HepG2 (cell line): ENCODE data around the gene SALL2. TPM values are rescaled to one million over a fixed set of nuclear protein-coding genes. Genes with fewer than 3 reads are reported as not detected.
A peak's percentile ranks its signal among the peaks of the same experiment; 100 is the strongest.

ENCODE experiments used
- ATAC-seq: fragments of 200-7000 bp; cut with Tn5 transposase; 3 replicates; pipeline ENCODE4 v1.9.1; 2020; ENCODE audit warnings: mild to moderate bottlenecking, moderate library complexity
- BruUV-seq: library from RNA; stranded (reverse); fragments of 400-500 nt; replicated peaks from 2 replicates; lab custom pipeline; 2021; lab: Mats Ljungman, UMichigan
- CTCF ChIA-PET: fragments of 300-600 bp; formaldehyde crosslinking; extraction: SDS; loops from one replicate; lab custom pipeline; 2021; ENCODE audit warnings: low total read pairs, inconsistent platforms, low intra/inter-chr PET ratio; lab: Yijun Ruan, JAX
- POLR2A ChIA-PET: fragments of 350-600 bp; sonication (Branson Sonifier 250); formaldehyde crosslinking; loops from one replicate; lab custom pipeline; 2020; ENCODE audit warnings: antibody characterized with exemption, inconsistent platforms; lab: Yijun Ruan, JAX
- DNase-seq: peaks from one replicate; pipeline ENCODE4 v3.0.0-alpha.2; 2015; ENCODE audit warnings: low spot score
- FAIRE-seq: peaks from 3 replicates; lab custom pipeline; 2011; peaks lifted over from hg19 to GRCh38; lab: Jason Lieb, UNC
- H2AFZ ChIP-seq: one replicate; pipeline ENCODE4 v1.6.1; 2011; ENCODE audit warnings: low read length, inconsistent platforms
- H3K27ac ChIP-seq: fragments of 300-600 bp; 3 replicates; pipeline ENCODE4 v1.8.0; 2011; ENCODE audit warnings: mixed run types, mild to moderate bottlenecking, mixed read lengths, low read length, inconsistent platforms; ENCODE audit not compliant: insufficient read depth; ENCODE audit errors: extremely low read length
- H3K27me3 ChIP-seq, 2 experiments: fragments of 200-600 bp in 1 of 2; 2 replicates in 1 of 2; 3 replicates in 1 of 2; pipeline versions ENCODE4 v1.6.0 to v1.8.0; 2011; ENCODE audit warnings: low read length in 2 of 2, mild to moderate bottlenecking in 2 of 2, moderate library complexity in 2 of 2, inconsistent platforms in 1 of 2; ENCODE audit not compliant: insufficient read depth in 2 of 2, control insufficient read depth in 1 of 2
- H3K36me3 ChIP-seq, 2 experiments: fragments of 200-600 bp in 1 of 2; replicated peaks in 1 of 2; 2 replicates in 1 of 2; 3 replicates in 1 of 2; pipeline versions ENCODE4 v1.5.1 to v1.8.0; 2011; ENCODE audit warnings: low read length in 2 of 2, inconsistent platforms in 1 of 2; ENCODE audit not compliant: insufficient read depth in 2 of 2, control insufficient read depth in 1 of 2
- H3K4me1 ChIP-seq: 2 replicates; pipeline ENCODE4 v1.5.1; 2012; ENCODE audit warnings: low read length, inconsistent platforms; ENCODE audit not compliant: insufficient read depth
- H3K4me2 ChIP-seq: 2 replicates; pipeline ENCODE4 v1.6.0; 2011; ENCODE audit warnings: low read depth, low read length, inconsistent platforms
- H3K4me3 ChIP-seq, 3 experiments: fragments of 200-600 bp in 1 of 3; sonication (generic), shearing (Covaris generic) in 1 of 3; replicated peaks in 1 of 3; 2 replicates each; pipeline ENCODE4 v1.5.1; 2011 to 2016; ENCODE audit warnings: low read length in 3 of 3, inconsistent platforms in 2 of 3, low read depth in 2 of 3, mild to moderate bottlenecking in 2 of 3, control low read depth in 1 of 3, mixed read lengths in 1 of 3; ENCODE audit not compliant: insufficient read depth in 1 of 3
- H3K79me2 ChIP-seq: one replicate; pipeline ENCODE4 v1.6.1; 2011; ENCODE audit warnings: low read length, inconsistent platforms; ENCODE audit not compliant: insufficient read depth
- H3K9ac ChIP-seq: 2 replicates; pipeline ENCODE4 v1.6.0; 2011; ENCODE audit warnings: mild to moderate bottlenecking, low read depth, low read length, inconsistent platforms; ENCODE audit not compliant: insufficient read depth
- H3K9me3 ChIP-seq: 2 replicates; pipeline ENCODE4 v1.5.1; 2012; ENCODE audit warnings: mild to moderate bottlenecking, low read length
- H4K20me1 ChIP-seq: 2 replicates; pipeline ENCODE4 v1.6.0; 2011; ENCODE audit warnings: inconsistent platforms, mild to moderate bottlenecking, low read length, moderate library complexity; ENCODE audit not compliant: insufficient read depth
- FOXA1 ChIP-seq, 2 experiments: fragments of 450-650 bp in 1 of 2; sonication (generic) in 1 of 2; formaldehyde crosslinking in 1 of 2; IDR thresholded peaks; 2 replicates each; pipeline versions ENCODE4 v1.4.0 to v1.6.1; 2016 to 2020; ENCODE audit warnings: missing genetic modification reagents in 1 of 2
- FOXK1 ChIP-seq: sonication (generic); formaldehyde crosslinking; IDR thresholded peaks from 2 replicates; pipeline ENCODE4 v1.4.0; 2020; ENCODE audit warnings: low read depth, missing genetic modification reagents, borderline replicate concordance
- MXI1 ChIP-seq: IDR thresholded peaks from 3 replicates; pipeline ENCODE4 v1.6.1; 2012; ENCODE audit warnings: low read depth, low read length, inconsistent platforms, borderline replicate concordance
- NAIF1 ChIP-seq: sonication (generic); formaldehyde crosslinking; IDR thresholded peaks from 2 replicates; pipeline ENCODE4 v1.5.0; 2020; ENCODE audit warnings: mild to moderate bottlenecking, missing genetic modification reagents, borderline replicate concordance
- ZBTB7A ChIP-seq: sonication (generic); formaldehyde crosslinking; IDR thresholded peaks from 2 replicates; pipeline ENCODE4 v1.8.0; 2022; ENCODE audit warnings: mild to moderate bottlenecking, missing genetic modification reagents
- whole genome bisulfite sequencing: methylation state at CpG from one replicate; pipeline ENCODE4 v1.1.6; 2017; ENCODE audit warnings: low lambda C conversion rate; 5-methylcytosine and 5-hydroxymethylcytosine counted together
- in situ Hi-C: cut with HindIII; loops from 2 replicates; pipeline ENCODE4 v1.10.0; 2017; ENCODE audit warnings: low pct_unique_long_range_greater_than_20kb; ENCODE audit not compliant: extremely low pct_ligation_motif_present
- intact Hi-C: fragments of 100-400 bp; cut with micrococcal nuclease; formaldehyde crosslinking; loops from one replicate; pipeline ENCODE4 v1.10.0; 2022; ENCODE audit not compliant: unreplicated experiment
- polyA plus RNA-seq, 8 experiments: library from polyadenylated mRNA; depleted of rRNA in 3 of 8; stranded (reverse) in 7 of 8; unstranded in 1 of 8; fragments of >200 nt; fragmentation: Illumina TruSeq in 4 of 8; extraction: Trizol in 4 of 8; gene quantifications; 2 replicates each; pipeline versions ENCODE4 v1.2.1 to v1.2.3, GENCODE V29; 2011 to 2016; ENCODE audit warnings: low read depth in 4 of 8, missing spikeins in 1 of 8, mixed read lengths in 1 of 8; ENCODE audit not compliant: insufficient read depth in 1 of 8
- total RNA-seq, 5 experiments: library from RNA; depleted of rRNA; stranded (reverse); fragments of >200 nt; fragmentation: Illumina TruSeq; extraction: Trizol; gene quantifications; 2 replicates each; pipeline ENCODE4 v1.2.3, GENCODE V29; 2016; ENCODE audit warnings: low read depth in 1 of 5
- TF ChIP-seq, protein P1 (sequence below): sonication (generic); formaldehyde crosslinking; IDR thresholded peaks from 2 replicates; pipeline ENCODE4 v1.9.0; 2022; ENCODE audit warnings: missing genetic modification reagents, mild to moderate bottlenecking, borderline replicate concordance
- TF ChIP-seq, protein P2 (sequence below): sonication (generic); formaldehyde crosslinking; IDR thresholded peaks from 2 replicates; pipeline ENCODE4 v1.4.0; 2020; ENCODE audit warnings: mild to moderate bottlenecking, missing genetic modification reagents
- TF ChIP-seq, protein P3 (sequence below): sonication (generic); formaldehyde crosslinking; conservative IDR thresholded peaks from 2 replicates; pipeline ENCODE4 v1.8.1; 2023; ENCODE audit warnings: missing genetic modification reagents
- TF ChIP-seq, protein P4 (sequence below): IDR thresholded peaks from 2 replicates; pipeline ENCODE4 v1.6.1; 2016; ENCODE audit warnings: control low read depth

Gene SALL2
- total and polyA plus RNA-seq, 2 of the 13 experiments (the other 11 are each of a cell fraction or from before 2014, with no cell fraction given), result 4.9 to 5.8 TPM

DNA sequence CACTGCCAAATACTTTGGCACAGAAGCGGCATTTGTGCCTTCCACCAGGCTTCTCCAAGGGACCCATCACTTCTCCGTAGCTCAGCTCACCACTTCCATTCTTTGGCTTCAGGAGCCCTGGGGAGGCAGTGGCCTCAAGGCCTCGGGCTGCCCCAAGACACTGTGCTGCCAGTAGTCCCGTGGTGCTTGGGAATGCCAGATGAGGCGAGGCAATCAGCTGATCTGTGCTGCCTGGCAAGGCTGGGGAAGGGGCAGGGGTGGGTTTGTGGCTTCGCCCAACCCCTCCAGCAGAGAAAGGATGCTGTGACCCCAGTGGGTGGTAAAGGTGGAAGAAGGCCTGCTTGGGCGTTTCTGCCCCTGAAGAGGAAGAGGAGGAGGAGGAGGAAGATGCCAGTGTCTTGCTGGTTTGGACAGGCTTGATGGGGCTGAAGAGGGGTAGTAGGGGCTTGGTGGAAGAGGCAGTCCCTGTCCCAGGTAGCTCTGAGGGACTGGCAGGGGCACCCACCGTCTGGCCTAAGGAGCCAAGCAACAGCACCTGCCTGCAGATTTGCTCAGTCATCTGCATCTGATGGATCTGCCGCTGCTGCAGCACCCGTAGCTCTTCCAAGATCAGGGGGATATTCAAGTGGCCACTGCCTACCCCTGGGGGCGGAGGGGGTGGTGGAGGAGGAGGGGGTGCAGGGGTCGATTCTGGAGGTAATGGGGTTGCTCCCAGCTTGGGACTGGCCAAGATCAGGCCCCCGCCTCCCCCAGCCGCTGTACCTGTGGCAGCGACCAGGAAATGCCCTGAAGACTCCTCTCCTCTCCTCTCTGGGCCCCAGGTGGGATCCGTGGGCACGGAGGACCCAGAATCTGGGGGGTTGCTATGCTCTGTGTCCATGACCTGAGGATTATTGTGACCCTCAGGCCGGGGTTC, 1.3 kb downstream of the SALL2 start:
- in situ Hi-C loops, result no loop called here
- Histone ChIP-seq H2AFZ (no peak overlapping the region), H3K36me3 (no peaks in the 10 kb centered on the region), H3K9me3 (no peaks in the 10 kb centered on the region), H3K27ac (no peak overlapping the region), H3K4me1 (peaks cover 43% of the 10 kb centered on the region), H3K9ac (no peak overlapping the region), H3K4me2 (peak overlapping the region; percentile 82), H3K79me2 (no peaks in the 10 kb centered on the region), H4K20me1 (no peaks in the 10 kb centered on the region), H3K27me3 (no peaks in the 10 kb centered on the region), H3K4me3 (peak overlapping the region in 1 of 3 experiments; percentile 78; a peak in 1 of 6 replicates)
- POLR2A ChIA-PET, result interaction anchor here (2.6 to 10.8 kb wide), 2 partner anchors 12 to 26 kb away, joined by 13 to 173 read pairs; partner anchors contain the start of gene METTL3
- no peak for DNase-seq
- ATAC-seq, result no peak
- FAIRE-seq, result no peak
- 92% methylated on average over 18 of the region's 18 CpGs for WGBS
- intact Hi-C loops, result no loop called here
- no TSS peak for BruUV-seq
- peak; percentile 23; the same call in 1 of the 2 replicates for TF ChIP-seq ZBTB7A
- TF ChIP-seq FOXK1, result no peak
- CTCF ChIA-PET, result no interaction called here

DNA sequence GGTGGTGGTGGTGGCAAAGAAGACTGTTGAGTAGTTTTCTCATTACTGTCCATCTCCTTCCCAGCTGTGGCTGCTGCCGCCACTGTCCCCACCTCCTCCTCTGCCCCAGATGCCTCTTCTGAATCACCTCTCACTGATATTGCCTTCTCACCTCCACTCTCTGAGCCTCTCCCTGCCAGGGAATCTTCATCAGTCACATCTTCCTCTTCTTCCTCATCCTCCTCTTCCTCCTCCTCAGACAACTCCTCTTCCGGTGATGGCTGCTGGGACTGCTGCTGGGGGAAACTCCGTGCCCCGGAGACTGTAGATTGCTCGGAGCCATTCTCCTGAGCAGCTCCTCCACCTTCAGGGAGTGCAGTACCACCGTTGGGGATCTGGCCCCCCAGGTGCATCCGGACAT, 2.9 kb downstream of the SALL2 start:
- Histone ChIP-seq H3K4me1 (peaks cover 26% of the 10 kb centered on the region), H3K4me2 (no peak overlapping the region), H3K36me3 (no peaks in the 10 kb centered on the region)
- TF ChIP-seq, protein P1, sequence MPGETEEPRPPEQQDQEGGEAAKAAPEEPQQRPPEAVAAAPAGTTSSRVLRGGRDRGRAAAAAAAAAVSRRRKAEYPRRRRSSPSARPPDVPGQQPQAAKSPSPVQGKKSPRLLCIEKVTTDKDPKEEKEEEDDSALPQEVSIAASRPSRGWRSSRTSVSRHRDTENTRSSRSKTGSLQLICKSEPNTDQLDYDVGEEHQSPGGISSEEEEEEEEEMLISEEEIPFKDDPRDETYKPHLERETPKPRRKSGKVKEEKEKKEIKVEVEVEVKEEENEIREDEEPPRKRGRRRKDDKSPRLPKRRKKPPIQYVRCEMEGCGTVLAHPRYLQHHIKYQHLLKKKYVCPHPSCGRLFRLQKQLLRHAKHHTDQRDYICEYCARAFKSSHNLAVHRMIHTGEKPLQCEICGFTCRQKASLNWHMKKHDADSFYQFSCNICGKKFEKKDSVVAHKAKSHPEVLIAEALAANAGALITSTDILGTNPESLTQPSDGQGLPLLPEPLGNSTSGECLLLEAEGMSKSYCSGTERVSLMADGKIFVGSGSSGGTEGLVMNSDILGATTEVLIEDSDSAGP, result 0 out of 2 replicates have a peak, but pooled peaks have one; percentile 7
- TF ChIP-seq, protein P2, sequence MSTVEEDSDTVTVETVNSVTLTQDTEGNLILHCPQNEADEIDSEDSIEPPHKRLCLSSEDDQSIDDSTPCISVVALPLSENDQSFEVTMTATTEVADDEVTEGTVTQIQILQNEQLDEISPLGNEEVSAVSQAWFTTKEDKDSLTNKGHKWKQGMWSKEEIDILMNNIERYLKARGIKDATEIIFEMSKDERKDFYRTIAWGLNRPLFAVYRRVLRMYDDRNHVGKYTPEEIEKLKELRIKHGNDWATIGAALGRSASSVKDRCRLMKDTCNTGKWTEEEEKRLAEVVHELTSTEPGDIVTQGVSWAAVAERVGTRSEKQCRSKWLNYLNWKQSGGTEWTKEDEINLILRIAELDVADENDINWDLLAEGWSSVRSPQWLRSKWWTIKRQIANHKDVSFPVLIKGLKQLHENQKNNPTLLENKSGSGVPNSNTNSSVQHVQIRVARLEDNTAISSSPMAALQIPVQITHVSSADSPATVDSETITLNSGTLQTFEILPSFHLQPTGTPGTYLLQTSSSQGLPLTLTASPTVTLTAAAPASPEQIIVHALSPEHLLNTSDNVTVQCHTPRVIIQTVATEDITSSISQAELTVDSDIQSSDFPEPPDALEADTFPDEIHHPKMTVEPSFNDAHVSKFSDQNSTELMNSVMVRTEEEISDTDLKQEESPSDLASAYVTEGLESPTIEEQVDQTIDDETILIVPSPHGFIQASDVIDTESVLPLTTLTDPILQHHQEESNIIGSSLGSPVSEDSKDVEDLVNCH (CRISPR knock-in tag), result no peak
- TF ChIP-seq, protein P3, sequence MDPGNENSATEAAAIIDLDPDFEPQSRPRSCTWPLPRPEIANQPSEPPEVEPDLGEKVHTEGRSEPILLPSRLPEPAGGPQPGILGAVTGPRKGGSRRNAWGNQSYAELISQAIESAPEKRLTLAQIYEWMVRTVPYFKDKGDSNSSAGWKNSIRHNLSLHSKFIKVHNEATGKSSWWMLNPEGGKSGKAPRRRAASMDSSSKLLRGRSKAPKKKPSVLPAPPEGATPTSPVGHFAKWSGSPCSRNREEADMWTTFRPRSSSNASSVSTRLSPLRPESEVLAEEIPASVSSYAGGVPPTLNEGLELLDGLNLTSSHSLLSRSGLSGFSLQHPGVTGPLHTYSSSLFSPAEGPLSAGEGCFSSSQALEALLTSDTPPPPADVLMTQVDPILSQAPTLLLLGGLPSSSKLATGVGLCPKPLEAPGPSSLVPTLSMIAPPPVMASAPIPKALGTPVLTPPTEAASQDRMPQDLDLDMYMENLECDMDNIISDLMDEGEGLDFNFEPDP (CRISPR knock-in tag), result 0 out of 2 replicates have a peak, but pooled peaks have one; percentile 43
- TF ChIP-seq MXI1 (no peak), NAIF1 (CRISPR knock-in tag) (no peak), FOXA1 (IDR thresholded peaks at IDR 0.05) (no peak), FOXA1 (CRISPR knock-in tag; IDR thresholded peaks at IDR 0.05) (no peak)
- TF ChIP-seq, protein P4, sequence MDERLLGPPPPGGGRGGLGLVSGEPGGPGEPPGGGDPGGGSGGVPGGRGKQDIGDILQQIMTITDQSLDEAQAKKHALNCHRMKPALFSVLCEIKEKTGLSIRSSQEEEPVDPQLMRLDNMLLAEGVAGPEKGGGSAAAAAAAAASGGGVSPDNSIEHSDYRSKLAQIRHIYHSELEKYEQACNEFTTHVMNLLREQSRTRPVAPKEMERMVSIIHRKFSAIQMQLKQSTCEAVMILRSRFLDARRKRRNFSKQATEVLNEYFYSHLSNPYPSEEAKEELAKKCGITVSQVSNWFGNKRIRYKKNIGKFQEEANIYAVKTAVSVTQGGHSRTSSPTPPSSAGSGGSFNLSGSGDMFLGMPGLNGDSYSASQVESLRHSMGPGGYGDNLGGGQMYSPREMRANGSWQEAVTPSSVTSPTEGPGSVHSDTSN, result no peak

More for the DNA sequence above, 2.9 kb downstream of the SALL2 start:
- Histone ChIP-seq H2AFZ (no peak overlapping the region), H3K9ac (no peak overlapping the region), H3K79me2 (no peaks in the 10 kb centered on the region), H3K27ac (no peak overlapping the region), H4K20me1 (no peaks in the 10 kb centered on the region), H3K27me3 (no peaks in the 10 kb centered on the region), H3K9me3 (no peaks in the 10 kb centered on the region), H3K4me3 (no peak overlapping the region)
- ChIA-PET POLR2A (interaction anchor here (1.0 to 10.8 kb wide), 2 partner anchors 10 to 15 kb away, joined by 3 to 173 read pairs; partner anchors contain the start of gene METTL3), CTCF (no interaction called here)
- in situ Hi-C loops, result no loop called here
- intact Hi-C loops, result no loop called here
- WGBS, result 77% methylated on average over 6 of the region's 7 CpGs
- no TSS peak for BruUV-seq
- FAIRE-seq (no peak), ATAC-seq (no peak), DNase-seq (no peak)
